HG03025 (cell line): ENCODE data around the gene MYO7A.

Experiments used
- ATAC-seq: cut with Tn5 transposase; IDR thresholded peaks from one replicate; pipeline ENCODE4 v1.9.1; 2021; ENCODE audit warnings: mild to moderate bottlenecking, moderate library complexity; ENCODE audit not compliant: unreplicated experiment, low FRiP score

MYO7A gene

GRCh38 chr11:77180346-77180745 is 52.3 kb downstream of the MYO7A start:
- ATAC-seq: no peak

GRCh38 chr11:77181226-77181625 is 53.2 kb downstream of the MYO7A start:
- no peak for ATAC-seq

- ATAC-seq: no peak
Observed at GRCh38 chr11:77181799-77182541, 53.9 kb downstream of the MYO7A start.

GRCh38 chr11:77182542-77183430 is 54.7 kb downstream of the MYO7A start:
- no peak for ATAC-seq

- ATAC-seq: no peak
Observed at GRCh38 chr11:77183431-77183984, 55.5 kb downstream of the MYO7A start.

- no peak for ATAC-seq
Observed at GRCh38 chr11:77184136-77184860, 56.3 kb downstream of the MYO7A start.

GRCh38 chr11:77186302-77186701 is 58.3 kb downstream of the MYO7A start:
- no peak for ATAC-seq

GRCh38 chr11:77187111-77187750 is 59.2 kb downstream of the MYO7A start:
- no peak for ATAC-seq

GRCh38 chr11:77187776-77188632 is 60.0 kb downstream of the MYO7A start:
- ATAC-seq: no peak

- ATAC-seq: no peak
Observed at GRCh38 chr11:77188633-77189491, 60.8 kb downstream of the MYO7A start.

- ATAC-seq: no peak
Observed at GRCh38 chr11:77189588-77190210, 61.7 kb downstream of the MYO7A start.

GRCh38 chr11:77190331-77191075 is 62.5 kb downstream of the MYO7A start:
- no peak for ATAC-seq

- no peak for ATAC-seq
Observed at GRCh38 chr11:77191429-77191822, 63.4 kb downstream of the MYO7A start.

- ATAC-seq: no peak
Observed at GRCh38 chr11:77191823-77192495, 63.9 kb downstream of the MYO7A start.

GRCh38 chr11:77193167-77193566 is 65.1 kb downstream of the MYO7A start:
- ATAC-seq: no peak

- no peak for ATAC-seq
Observed at GRCh38 chr11:77193911-77194830, 66.1 kb downstream of the MYO7A start.
